ENCODE measurements around the gene INTS14.

DNA sequence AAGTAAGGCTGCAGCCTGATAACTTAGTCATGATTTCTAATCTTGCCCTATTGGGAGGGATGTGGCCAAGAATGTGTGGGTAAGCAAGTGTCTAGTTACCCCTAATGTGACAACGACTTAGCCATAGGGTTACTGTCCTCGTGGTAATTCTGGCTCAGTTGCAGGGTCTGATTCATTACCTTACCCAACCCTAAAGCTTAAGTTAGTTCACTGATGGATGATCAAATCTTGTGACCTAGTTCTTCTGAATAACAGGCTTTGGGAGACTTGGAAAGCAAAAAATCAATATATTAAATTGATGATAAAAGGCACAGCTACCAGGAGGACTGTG lies 1.6 kb upstream of the INTS14 start:
- no peak for TF ChIP-seq POLR2AphosphoS5 (IDR thresholded peaks at IDR 0.05; ENCODE audit: low read depth, low read length)
- no peak for TF ChIP-seq TAF1 (IDR thresholded peaks at IDR 0.05; ENCODE audit: borderline replicate concordance, low read depth, low read length)
- no peak for TF ChIP-seq POLR2A (IDR thresholded peaks at IDR 0.05; ENCODE audit: low read depth, low read length)
